D721Med (cell line): Measurements from ENCODE around the gene GSTA4.
"Not testable (repeated sequence)": the region's sequence is repeated elsewhere in the genome, so short reads cannot be mapped to it uniquely, and the experiment has no call there.

Source experiments
- DNase-seq: peaks from one replicate; pipeline ENCODE4 v3.0.0; 2011; ENCODE audit warnings: low spot score; ENCODE audit not compliant: insufficient read length
- FAIRE-seq: peaks from 2 replicates; lab custom pipeline; 2011; peaks lifted over from hg19 to GRCh38; lab: Jason Lieb, UNC
- TF ChIP-seq, protein P1 (sequence below): IDR thresholded peaks from 2 replicates; pipeline ENCODE4 v1.5.1; 2012; ENCODE audit warnings: mild to moderate bottlenecking, control low read depth; ENCODE audit not compliant: insufficient read depth; ENCODE audit errors: missing control alignments

Gene GSTA4, protein sequence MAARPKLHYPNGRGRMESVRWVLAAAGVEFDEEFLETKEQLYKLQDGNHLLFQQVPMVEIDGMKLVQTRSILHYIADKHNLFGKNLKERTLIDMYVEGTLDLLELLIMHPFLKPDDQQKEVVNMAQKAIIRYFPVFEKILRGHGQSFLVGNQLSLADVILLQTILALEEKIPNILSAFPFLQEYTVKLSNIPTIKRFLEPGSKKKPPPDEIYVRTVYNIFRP

DNA sequence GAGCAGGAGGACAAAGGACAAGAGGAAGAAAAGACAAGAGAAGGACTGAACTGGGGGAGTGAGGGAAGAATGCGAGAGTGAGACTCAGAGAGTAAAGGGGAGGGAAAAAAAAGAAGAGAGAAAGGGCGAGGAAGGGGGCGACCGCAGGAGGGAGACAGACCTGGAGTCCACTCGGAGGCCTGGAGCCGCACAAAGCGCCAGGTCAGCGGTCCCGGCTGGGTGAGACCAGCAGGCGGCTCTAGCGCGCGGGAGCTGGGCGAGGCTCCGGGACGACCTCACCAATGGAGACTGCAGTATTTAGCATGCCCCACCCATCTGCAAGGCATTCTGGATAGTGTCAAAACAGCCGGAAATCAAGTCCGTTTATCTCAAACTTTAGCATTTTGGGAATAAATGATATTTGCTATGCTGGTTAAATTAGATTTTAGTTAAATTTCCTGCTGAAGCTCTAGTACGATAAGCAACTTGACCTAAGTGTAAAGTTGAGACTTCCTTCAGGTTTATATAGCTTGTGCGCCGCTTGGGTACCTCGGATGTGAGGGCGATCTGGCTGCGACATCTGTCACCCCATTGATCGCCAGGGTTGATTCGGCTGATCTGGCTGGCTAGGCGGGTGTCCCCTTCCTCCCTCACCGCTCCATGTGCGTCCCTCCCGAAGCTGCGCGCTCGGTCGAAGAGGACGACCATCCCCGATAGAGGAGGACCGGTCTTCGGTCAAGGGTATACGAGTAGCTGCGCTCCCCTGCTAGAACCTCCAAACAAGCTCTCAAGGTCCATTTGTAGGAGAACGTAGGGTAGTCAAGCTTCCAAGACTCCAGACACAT lies at the start of gene GSTA4:
Gene GSTA4, minus strand, starts transcription at position 196 of the 824 bp plus-strand sequence. CDS start 1,041 bp downstream, outside the sequence.
- FAIRE-seq = not testable (repeated sequence)
- DNase-seq = peak; percentile 47
- TF ChIP-seq, protein P1, sequence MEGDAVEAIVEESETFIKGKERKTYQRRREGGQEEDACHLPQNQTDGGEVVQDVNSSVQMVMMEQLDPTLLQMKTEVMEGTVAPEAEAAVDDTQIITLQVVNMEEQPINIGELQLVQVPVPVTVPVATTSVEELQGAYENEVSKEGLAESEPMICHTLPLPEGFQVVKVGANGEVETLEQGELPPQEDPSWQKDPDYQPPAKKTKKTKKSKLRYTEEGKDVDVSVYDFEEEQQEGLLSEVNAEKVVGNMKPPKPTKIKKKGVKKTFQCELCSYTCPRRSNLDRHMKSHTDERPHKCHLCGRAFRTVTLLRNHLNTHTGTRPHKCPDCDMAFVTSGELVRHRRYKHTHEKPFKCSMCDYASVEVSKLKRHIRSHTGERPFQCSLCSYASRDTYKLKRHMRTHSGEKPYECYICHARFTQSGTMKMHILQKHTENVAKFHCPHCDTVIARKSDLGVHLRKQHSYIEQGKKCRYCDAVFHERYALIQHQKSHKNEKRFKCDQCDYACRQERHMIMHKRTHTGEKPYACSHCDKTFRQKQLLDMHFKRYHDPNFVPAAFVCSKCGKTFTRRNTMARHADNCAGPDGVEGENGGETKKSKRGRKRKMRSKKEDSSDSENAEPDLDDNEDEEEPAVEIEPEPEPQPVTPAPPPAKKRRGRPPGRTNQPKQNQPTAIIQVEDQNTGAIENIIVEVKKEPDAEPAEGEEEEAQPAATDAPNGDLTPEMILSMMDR = peak; percentile 52

DNA sequence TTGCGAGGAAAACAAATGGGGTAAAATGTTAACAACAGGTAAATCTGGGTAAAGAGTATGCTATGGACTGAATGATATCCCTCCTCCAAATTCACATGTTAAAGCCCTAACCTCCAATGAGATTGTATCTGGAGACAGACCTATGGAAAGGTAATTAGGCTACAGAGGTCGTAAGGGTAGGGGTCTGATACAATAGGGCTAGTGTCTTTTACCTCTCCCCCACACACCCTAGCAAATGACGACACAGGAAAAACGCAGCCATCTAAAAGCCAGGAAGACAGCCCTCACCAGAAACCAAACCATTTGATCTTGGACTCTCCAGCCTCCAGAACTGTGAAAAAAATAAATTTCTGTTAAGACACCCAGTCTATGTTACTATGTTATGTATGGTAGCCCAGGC lies 49.5 kb upstream of the GSTA4 start:
- no peak for FAIRE-seq
- DNase-seq = no peak
- TF ChIP-seq, protein P1 = no peak

DNA sequence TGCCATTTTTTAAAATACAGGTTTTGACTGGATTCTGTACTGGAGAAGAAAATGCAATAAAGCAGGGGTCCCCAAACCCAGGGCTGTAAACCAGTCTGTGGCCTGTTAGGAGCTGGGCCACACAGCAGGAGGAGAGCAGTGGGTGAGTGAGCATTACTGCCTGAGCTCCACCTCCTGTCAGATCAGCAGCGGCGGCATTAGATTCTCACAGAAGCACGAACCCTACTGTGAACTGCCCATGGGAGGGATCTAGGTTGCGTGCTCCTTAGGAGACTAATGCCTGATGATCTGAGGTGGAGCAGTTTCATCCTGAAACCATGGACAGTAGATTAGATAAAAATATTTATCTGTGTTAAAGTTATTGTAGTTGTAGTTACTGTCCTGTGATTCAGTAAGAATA lies 49.0 kb upstream of the GSTA4 start:
- DNase-seq = no peak
- TF ChIP-seq, protein P1 = no peak
- FAIRE-seq = no peak

- FAIRE-seq (no peak), DNase-seq (no peak)
- TF ChIP-seq, protein P1 = no peak
Observed at GRCh38 chr6:53043581-53043980, 48.5 kb upstream of the GSTA4 start.

GRCh38 chr6:53042112-53042511 lies 47.0 kb upstream of the GSTA4 start:
- TF ChIP-seq, protein P1 = no peak
- no peak for DNase-seq
- no peak for FAIRE-seq

DNA sequence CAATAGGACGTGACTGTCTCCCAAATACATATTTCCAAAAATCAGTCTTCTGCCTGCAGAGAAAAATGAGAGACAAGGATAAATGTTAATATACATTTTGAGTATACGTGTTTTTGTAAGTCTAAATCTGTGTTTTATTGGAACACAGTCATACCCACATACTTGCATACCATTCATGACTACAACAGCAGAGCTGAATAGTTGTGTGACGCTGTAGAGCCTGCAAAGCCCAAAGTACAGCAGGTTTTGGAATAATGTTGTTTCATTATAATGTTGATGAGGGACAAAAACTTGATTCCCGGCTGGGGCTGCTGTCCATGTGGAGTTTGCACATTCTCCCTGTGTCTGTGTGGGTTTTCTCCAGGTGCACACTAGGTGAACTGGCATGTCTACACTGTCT lies 46.3 kb upstream of the GSTA4 start:
- FAIRE-seq (no peak), DNase-seq (no peak)
- TF ChIP-seq, protein P1 = no peak

- TF ChIP-seq, protein P1 = no peak
- no peak for DNase-seq
- FAIRE-seq = no peak
Observed at GRCh38 chr6:53038596-53038995, 43.5 kb upstream of the GSTA4 start.
